Measurements from ENCODE around the gene TEX261.

GRCh38 chr2:70957798-70958197 lies 36.9 kb downstream of the TEX261 start:
- TF ChIP-seq CTCF (conservative IDR thresholded peaks at IDR 0.05; ENCODE audit: low read depth, low read length) (no peak), EZH2phosphoT487 (IDR thresholded peaks at IDR 0.05; ENCODE audit: borderline replicate concordance, low read length) (no peak), EZH2 (IDR thresholded peaks at IDR 0.05; ENCODE audit: low read length, unreplicated experiment) (no peak)
